GM21390 (cell line): ENCODE data around the gene DNAH1.
"Not testable (repeated sequence)": the region's sequence is repeated elsewhere in the genome, so short reads cannot be mapped to it uniquely, and the experiment has no call there.

ENCODE experiments used
- ATAC-seq: cut with Tn5 transposase; IDR thresholded peaks from one replicate; pipeline ENCODE4 v1.9.1; 2021; ENCODE audit not compliant: unreplicated experiment

The DNAH1 gene

GRCh38 chr3:52315977-52316764 is at the start of gene DNAH1:
Gene DNAH1, plus strand, starts transcription at chr3:52316319. Its CDS starts 6,124 bp downstream, at chr3:52322443.
- ATAC-seq = no peak

- ATAC-seq = no peak
Observed at GRCh38 chr3:52268036-52268435, 48.1 kb upstream of the DNAH1 start.

- no peak for ATAC-seq
Observed at GRCh38 chr3:52269776-52270175, 46.3 kb upstream of the DNAH1 start.

- ATAC-seq = no peak
Observed at GRCh38 chr3:52270252-52270754, 45.8 kb upstream of the DNAH1 start.

GRCh38 chr3:52272172-52272571 is 43.9 kb upstream of the DNAH1 start:
- not testable (repeated sequence) for ATAC-seq

GRCh38 chr3:52272831-52273230 is 43.3 kb upstream of the DNAH1 start:
- ATAC-seq = no peak

GRCh38 chr3:52274781-52275180 is 41.3 kb upstream of the DNAH1 start:
- ATAC-seq = not testable (repeated sequence)

- ATAC-seq = no peak
Observed at GRCh38 chr3:52277071-52277964, 38.8 kb upstream of the DNAH1 start.

GRCh38 chr3:52277972-52278509 is 38.1 kb upstream of the DNAH1 start:
- ATAC-seq = peak; percentile 57

- ATAC-seq = peak; percentile 73
Observed at GRCh38 chr3:52278510-52279069, 37.5 kb upstream of the DNAH1 start, which contains the start of gene WDR82. Gene WDR82, minus strand, starts transcription at chr3:52278649. Its CDS starts 288 bp downstream, at chr3:52278361.

GRCh38 chr3:52279596-52279995 is 36.5 kb upstream of the DNAH1 start:
- ATAC-seq = no peak

GRCh38 chr3:52280050-52280461 is 36.1 kb upstream of the DNAH1 start:
- no peak for ATAC-seq

GRCh38 chr3:52281981-52282801 is 33.9 kb upstream of the DNAH1 start:
- ATAC-seq = no peak

GRCh38 chr3:52283306-52283705 is 32.8 kb upstream of the DNAH1 start:
- ATAC-seq = no peak

- not testable (repeated sequence) for ATAC-seq
Observed at GRCh38 chr3:52284051-52284450, 32.1 kb upstream of the DNAH1 start.

- ATAC-seq = no peak
Observed at GRCh38 chr3:52286777-52287110, 29.4 kb upstream of the DNAH1 start.

GRCh38 chr3:52288674-52289073 is 27.4 kb upstream of the DNAH1 start:
- ATAC-seq = no peak

GRCh38 chr3:52289338-52289746 is 26.8 kb upstream of the DNAH1 start:
- ATAC-seq = no peak

GRCh38 chr3:52289747-52290595 is 26.1 kb upstream of the DNAH1 start:
- no peak for ATAC-seq
